GM23338 (cell line): ENCODE results near the gene IRAK2. TPM values are rescaled to one million over a fixed set of nuclear protein-coding genes. Genes with fewer than 3 reads are reported as not detected.

Experiments used
- ATAC-seq: fragments of 200-7000 bp; cut with Tn5 transposase; 3 replicates; pipeline ENCODE4 v1.9.1; 2020
- DNase-seq: peaks from one replicate; pipeline ENCODE4 v3.0.0-alpha.2; 2015; ENCODE audit warnings: low spot score
- H2AFZ ChIP-seq: fragments of 200-600 bp; sonication (generic); 2 replicates; pipeline ENCODE4 v1.8.0; 2016; ENCODE audit warnings: antibody characterized with exemption, mild to moderate bottlenecking, moderate library complexity
- H3F3A ChIP-seq: fragments of 200-600 bp; sonication (generic); replicated peaks from 2 replicates; pipeline ENCODE4 v1.8.0; 2017; ENCODE audit warnings: antibody characterized with exemption, mixed run types, low read depth
- H3K27ac ChIP-seq: fragments of 200-600 bp; sonication (generic); 2 replicates; pipeline ENCODE4 v1.6.1; 2016; ENCODE audit warnings: low read depth
- H3K27me3 ChIP-seq: fragments of 200-600 bp; sonication (generic); 2 replicates; pipeline ENCODE4 v1.8.0; 2016; ENCODE audit warnings: mild to moderate bottlenecking, mixed run types, moderate library complexity; ENCODE audit not compliant: insufficient read depth
- H3K36me3 ChIP-seq: fragments of 200-600 bp; sonication (generic); 2 replicates; pipeline ENCODE4 v1.8.0; 2016; ENCODE audit warnings: mild to moderate bottlenecking; ENCODE audit not compliant: insufficient read depth
- H3K4me1 ChIP-seq: fragments of 200-600 bp; sonication (generic); 2 replicates; pipeline ENCODE4 v1.8.0; 2016; ENCODE audit warnings: mild to moderate bottlenecking, moderate library complexity; ENCODE audit not compliant: insufficient read depth
- H3K4me2 ChIP-seq: fragments of 200-600 bp; sonication (generic); 2 replicates; pipeline ENCODE4 v1.7.1; 2017; ENCODE audit warnings: mixed run types
- H3K4me3 ChIP-seq: fragments of 200-600 bp; sonication (generic); 2 replicates; pipeline ENCODE4 v1.6.1; 2016; ENCODE audit warnings: mixed run types
- H3K79me2 ChIP-seq: fragments of 200-600 bp; sonication (generic); replicated peaks from 2 replicates; pipeline ENCODE4 v1.8.0; 2017; ENCODE audit warnings: mild to moderate bottlenecking; ENCODE audit not compliant: insufficient read depth
- H3K9me2 ChIP-seq: fragments of 200-600 bp; sonication (generic); 2 replicates; pipeline ENCODE4 v1.8.0; 2017; ENCODE audit not compliant: insufficient read depth
- H4K20me1 ChIP-seq: fragments of 200-600 bp; sonication (generic); replicated peaks from 2 replicates; pipeline ENCODE4 v1.8.0; 2017; ENCODE audit warnings: mild to moderate bottlenecking; ENCODE audit not compliant: insufficient read depth
- H3K27ac Mint-ChIP-seq: 2 replicates; pipeline ENCODE4 v1.8.0; 2020; ENCODE audit warnings: inconsistent platforms, mild to moderate bottlenecking, moderate library complexity, mixed read lengths
- H3K27me3 Mint-ChIP-seq: 3 replicates; pipeline ENCODE4 v1.8.0; 2022; ENCODE audit warnings: low read depth, mild to moderate bottlenecking, moderate library complexity, mixed read lengths, inconsistent platforms; ENCODE audit not compliant: insufficient read depth, poor library complexity
- H3K36me3 Mint-ChIP-seq: 3 replicates; pipeline ENCODE4 v1.8.0; 2021; ENCODE audit warnings: low read depth, mild to moderate bottlenecking, inconsistent platforms, moderate library complexity, mixed read lengths
- H3K4me1 Mint-ChIP-seq: 3 replicates; pipeline ENCODE4 v1.8.0; 2020; ENCODE audit warnings: mild to moderate bottlenecking, inconsistent platforms, mixed read lengths
- H3K4me3 Mint-ChIP-seq: 3 replicates; pipeline ENCODE4 v1.8.0; 2021; ENCODE audit warnings: moderate library complexity, mild to moderate bottlenecking, inconsistent platforms, mixed read lengths
- H3K9me3 Mint-ChIP-seq: 3 replicates; pipeline ENCODE4 v1.8.0; 2020; ENCODE audit warnings: moderate library complexity, mild to moderate bottlenecking, inconsistent platforms, mixed read lengths
- CREB1 ChIP-seq: fragments of 250-450 bp; sonication (Bioruptor Pico); IDR thresholded peaks from 2 replicates; pipeline ENCODE4 v1.5.0; 2020; ENCODE audit warnings: low read depth, mild to moderate bottlenecking, moderate library complexity
- EZH2 ChIP-seq: fragments of 200-600 bp; sonication (generic); IDR thresholded peaks from one replicate; pipeline ENCODE4 v1.8.0; 2017; ENCODE audit warnings: antibody characterized with exemption, mild to moderate bottlenecking, low read depth; ENCODE audit not compliant: unreplicated experiment
- JUNB ChIP-seq: IDR thresholded peaks from one replicate; pipeline ENCODE4 v1.6.1; 2016; ENCODE audit warnings: antibody characterized with exemption; ENCODE audit not compliant: unreplicated experiment
- NANOG ChIP-seq: IDR thresholded peaks from 2 replicates; pipeline ENCODE4 v1.6.1; 2016; ENCODE audit warnings: antibody characterized with exemption, borderline replicate concordance
- POLR2AphosphoS5 ChIP-seq: IDR thresholded peaks from 2 replicates; pipeline ENCODE4 v1.6.1; 2016; ENCODE audit warnings: antibody characterized with exemption, low read depth
- STAT1 ChIP-seq: IDR thresholded peaks from one replicate; pipeline ENCODE4 v1.6.1; 2016; ENCODE audit warnings: antibody characterized with exemption; ENCODE audit not compliant: unreplicated experiment
- ZNF331 ChIP-seq: fragments of 250-450 bp; sonication (Bioruptor Pico); IDR thresholded peaks from 2 replicates; pipeline ENCODE4 v1.5.0; 2020; ENCODE audit warnings: low read depth, mild to moderate bottlenecking, moderate library complexity
- polyA plus RNA-seq: library from polyadenylated mRNA; unstranded; fragments of >200 nt; fragmentation: Nextera tagmentation; extraction: Ambion mirVana; gene quantifications from 2 replicates; pipeline ENCODE4 v1.2.1, GENCODE V29; 2016
- total RNA-seq: library from RNA; depleted of rRNA; stranded (reverse); fragments of >200 nt; shearing (Covaris generic); gene quantifications from 2 replicates; pipeline ENCODE4 v1.2.3, GENCODE V29; 2014
- TF ChIP-seq, protein P1 (sequence below): fragments of 250-450 bp; sonication (Bioruptor Pico); IDR thresholded peaks from 2 replicates; pipeline ENCODE4 v1.5.0; 2020; ENCODE audit warnings: mild to moderate bottlenecking, moderate library complexity
- TF ChIP-seq, protein P2 (sequence below), 2 experiments: fragments of 200-600 bp in 1 of 2; sonication (generic) in 1 of 2; conservative IDR thresholded peaks; 2 replicates each; pipeline versions ENCODE4 v1.5.1 to v1.6.1; 2016 to 2017; ENCODE audit warnings: antibody characterized with exemption in 2 of 2, low read depth in 2 of 2, mild to moderate bottlenecking in 2 of 2, moderate library complexity in 1 of 2
- TF ChIP-seq, protein P3 (sequence below): IDR thresholded peaks from 2 replicates; pipeline ENCODE4 v1.6.1; 2016; ENCODE audit warnings: antibody characterized with exemption

The IRAK2 gene
- total and polyA plus RNA-seq, 2 experiments from 2014 or later = 0.37 to 1.4 TPM

- no peak for TF ChIP-seq ZNF331 (CRISPR knock-in tag)
- no peak for TF ChIP-seq CREB1 (CRISPR knock-in tag)
- no peak for TF ChIP-seq STAT1
- no peak for TF ChIP-seq NANOG
- TF ChIP-seq POLR2AphosphoS5 = no peak
- TF ChIP-seq, protein P1, sequence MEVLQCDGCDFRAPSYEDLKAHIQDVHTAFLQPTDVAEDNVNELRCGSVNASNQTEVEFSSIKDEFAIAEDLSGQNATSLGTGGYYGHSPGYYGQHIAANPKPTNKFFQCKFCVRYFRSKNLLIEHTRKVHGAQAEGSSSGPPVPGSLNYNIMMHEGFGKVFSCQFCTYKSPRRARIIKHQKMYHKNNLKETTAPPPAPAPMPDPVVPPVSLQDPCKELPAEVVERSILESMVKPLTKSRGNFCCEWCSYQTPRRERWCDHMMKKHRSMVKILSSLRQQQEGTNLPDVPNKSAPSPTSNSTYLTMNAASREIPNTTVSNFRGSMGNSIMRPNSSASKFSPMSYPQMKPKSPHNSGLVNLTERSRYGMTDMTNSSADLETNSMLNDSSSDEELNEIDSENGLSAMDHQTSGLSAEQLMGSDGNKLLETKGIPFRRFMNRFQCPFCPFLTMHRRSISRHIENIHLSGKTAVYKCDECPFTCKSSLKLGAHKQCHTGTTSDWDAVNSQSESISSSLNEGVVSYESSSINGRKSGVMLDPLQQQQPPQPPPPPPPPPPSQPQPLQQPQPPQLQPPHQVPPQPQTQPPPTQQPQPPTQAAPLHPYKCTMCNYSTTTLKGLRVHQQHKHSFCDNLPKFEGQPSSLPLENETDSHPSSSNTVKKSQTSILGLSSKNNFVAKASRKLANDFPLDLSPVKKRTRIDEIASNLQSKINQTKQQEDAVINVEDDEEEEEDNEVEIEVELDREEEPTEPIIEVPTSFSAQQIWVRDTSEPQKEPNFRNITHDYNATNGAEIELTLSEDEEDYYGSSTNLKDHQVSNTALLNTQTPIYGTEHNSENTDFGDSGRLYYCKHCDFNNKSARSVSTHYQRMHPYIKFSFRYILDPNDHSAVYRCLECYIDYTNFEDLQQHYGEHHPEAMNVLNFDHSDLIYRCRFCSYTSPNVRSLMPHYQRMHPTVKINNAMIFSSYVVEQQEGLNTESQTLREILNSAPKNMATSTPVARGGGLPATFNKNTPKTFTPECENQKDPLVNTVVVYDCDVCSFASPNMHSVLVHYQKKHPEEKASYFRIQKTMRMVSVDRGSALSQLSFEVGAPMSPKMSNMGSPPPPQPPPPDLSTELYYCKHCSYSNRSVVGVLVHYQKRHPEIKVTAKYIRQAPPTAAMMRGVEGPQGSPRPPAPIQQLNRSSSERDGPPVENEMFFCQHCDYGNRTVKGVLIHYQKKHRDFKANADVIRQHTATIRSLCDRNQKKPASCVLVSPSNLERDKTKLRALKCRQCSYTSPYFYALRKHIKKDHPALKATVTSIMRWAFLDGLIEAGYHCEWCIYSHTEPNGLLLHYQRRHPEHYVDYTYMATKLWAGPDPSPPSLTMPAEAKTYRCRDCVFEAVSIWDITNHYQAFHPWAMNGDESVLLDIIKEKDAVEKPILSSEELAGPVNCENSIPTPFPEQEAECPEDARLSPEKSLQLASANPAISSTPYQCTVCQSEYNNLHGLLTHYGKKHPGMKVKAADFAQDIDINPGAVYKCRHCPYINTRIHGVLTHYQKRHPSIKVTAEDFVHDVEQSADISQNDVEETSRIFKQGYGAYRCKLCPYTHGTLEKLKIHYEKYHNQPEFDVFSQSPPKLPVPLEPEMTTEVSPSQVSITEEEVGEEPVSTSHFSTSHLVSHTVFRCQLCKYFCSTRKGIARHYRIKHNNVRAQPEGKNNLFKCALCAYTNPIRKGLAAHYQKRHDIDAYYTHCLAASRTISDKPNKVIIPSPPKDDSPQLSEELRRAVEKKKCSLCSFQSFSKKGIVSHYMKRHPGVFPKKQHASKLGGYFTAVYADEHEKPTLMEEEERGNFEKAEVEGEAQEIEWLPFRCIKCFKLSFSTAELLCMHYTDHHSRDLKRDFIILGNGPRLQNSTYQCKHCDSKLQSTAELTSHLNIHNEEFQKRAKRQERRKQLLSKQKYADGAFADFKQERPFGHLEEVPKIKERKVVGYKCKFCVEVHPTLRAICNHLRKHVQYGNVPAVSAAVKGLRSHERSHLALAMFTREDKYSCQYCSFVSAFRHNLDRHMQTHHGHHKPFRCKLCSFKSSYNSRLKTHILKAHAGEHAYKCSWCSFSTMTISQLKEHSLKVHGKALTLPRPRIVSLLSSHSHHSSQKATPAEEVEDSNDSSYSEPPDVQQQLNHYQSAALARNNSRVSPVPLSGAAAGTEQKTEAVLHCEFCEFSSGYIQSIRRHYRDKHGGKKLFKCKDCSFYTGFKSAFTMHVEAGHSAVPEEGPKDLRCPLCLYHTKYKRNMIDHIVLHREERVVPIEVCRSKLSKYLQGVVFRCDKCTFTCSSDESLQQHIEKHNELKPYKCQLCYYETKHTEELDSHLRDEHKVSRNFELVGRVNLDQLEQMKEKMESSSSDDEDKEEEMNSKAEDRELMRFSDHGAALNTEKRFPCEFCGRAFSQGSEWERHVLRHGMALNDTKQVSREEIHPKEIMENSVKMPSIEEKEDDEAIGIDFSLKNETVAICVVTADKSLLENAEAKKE (CRISPR knock-in tag) = no peak
Measured at GRCh38 chr3:10242182-10243065, 77.7 kb downstream of the IRAK2 start (continued).

GRCh38 chr3:10244009-10244408 lies 79.3 kb downstream of the IRAK2 start:
- Histone ChIP-seq H3K4me1 (no peaks in the 10 kb centered on the region), H3K36me3 (peaks cover 11% of the 10 kb centered on the region; the same call in 1 of the 2 replicates), H2AFZ (no peak overlapping the region), H4K20me1 (no peaks in the 10 kb centered on the region), H3K79me2 (no peaks in the 10 kb centered on the region), H3K27ac (no peak overlapping the region), H3K4me2 (no peak overlapping the region), H3F3A (0 out of 2 replicates have a peak, but pooled peaks cover 4% of the 10 kb centered on the region), H3K9me2 (no peaks in the 10 kb centered on the region), H3K4me3 (no peak overlapping the region), H3K27me3 (peaks cover 8% of the 10 kb centered on the region; the same call in 1 of the 2 replicates)
- ATAC-seq (no peak), DNase-seq (no peak)
- Mint-ChIP-seq H3K27ac (no peak overlapping the region), H3K36me3 (peaks cover 37% of the 10 kb centered on the region), H3K4me3 (no peak overlapping the region), H3K9me3 (peaks cover 43% of the 10 kb centered on the region), H3K27me3 (peaks cover 23% of the 10 kb centered on the region), H3K4me1 (peaks cover 7% of the 10 kb centered on the region)
- TF ChIP-seq STAT1 (no peak), JUNB (no peak), POLR2AphosphoS5 (no peak), EZH2 (no peak), ZNF331 (CRISPR knock-in tag) (no peak)
- TF ChIP-seq, protein P2, sequence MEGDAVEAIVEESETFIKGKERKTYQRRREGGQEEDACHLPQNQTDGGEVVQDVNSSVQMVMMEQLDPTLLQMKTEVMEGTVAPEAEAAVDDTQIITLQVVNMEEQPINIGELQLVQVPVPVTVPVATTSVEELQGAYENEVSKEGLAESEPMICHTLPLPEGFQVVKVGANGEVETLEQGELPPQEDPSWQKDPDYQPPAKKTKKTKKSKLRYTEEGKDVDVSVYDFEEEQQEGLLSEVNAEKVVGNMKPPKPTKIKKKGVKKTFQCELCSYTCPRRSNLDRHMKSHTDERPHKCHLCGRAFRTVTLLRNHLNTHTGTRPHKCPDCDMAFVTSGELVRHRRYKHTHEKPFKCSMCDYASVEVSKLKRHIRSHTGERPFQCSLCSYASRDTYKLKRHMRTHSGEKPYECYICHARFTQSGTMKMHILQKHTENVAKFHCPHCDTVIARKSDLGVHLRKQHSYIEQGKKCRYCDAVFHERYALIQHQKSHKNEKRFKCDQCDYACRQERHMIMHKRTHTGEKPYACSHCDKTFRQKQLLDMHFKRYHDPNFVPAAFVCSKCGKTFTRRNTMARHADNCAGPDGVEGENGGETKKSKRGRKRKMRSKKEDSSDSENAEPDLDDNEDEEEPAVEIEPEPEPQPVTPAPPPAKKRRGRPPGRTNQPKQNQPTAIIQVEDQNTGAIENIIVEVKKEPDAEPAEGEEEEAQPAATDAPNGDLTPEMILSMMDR (conservative IDR thresholded peaks at IDR 0.05; ENCODE audit: low read depth in 2 of 2) = no peak
- TF ChIP-seq, protein P3, sequence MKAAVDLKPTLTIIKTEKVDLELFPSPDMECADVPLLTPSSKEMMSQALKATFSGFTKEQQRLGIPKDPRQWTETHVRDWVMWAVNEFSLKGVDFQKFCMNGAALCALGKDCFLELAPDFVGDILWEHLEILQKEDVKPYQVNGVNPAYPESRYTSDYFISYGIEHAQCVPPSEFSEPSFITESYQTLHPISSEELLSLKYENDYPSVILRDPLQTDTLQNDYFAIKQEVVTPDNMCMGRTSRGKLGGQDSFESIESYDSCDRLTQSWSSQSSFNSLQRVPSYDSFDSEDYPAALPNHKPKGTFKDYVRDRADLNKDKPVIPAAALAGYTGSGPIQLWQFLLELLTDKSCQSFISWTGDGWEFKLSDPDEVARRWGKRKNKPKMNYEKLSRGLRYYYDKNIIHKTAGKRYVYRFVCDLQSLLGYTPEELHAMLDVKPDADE = no peak
